DOHH2 (cell line): ENCODE results near the gene SGTB.

Source experiments
- H3F3A ChIP-seq: fragments of 200-600 bp; sonication (generic), shearing (Covaris generic); 2 replicates; pipeline ENCODE4 v1.6.0; 2016; ENCODE audit warnings: antibody characterized with exemption, mild to moderate bottlenecking; ENCODE audit not compliant: control insufficient read depth, insufficient read depth
- H3K27ac ChIP-seq: fragments of 200-600 bp; sonication (generic); 2 replicates; pipeline ENCODE4 v1.5.1; 2014; ENCODE audit warnings: low read depth, mild to moderate bottlenecking, low read length, moderate library complexity
- H3K27me3 ChIP-seq: fragments of 200-600 bp; sonication (generic); 2 replicates; pipeline ENCODE4 v1.6.1; 2014; ENCODE audit warnings: mild to moderate bottlenecking, low read length, mixed read lengths; ENCODE audit not compliant: control insufficient read depth
- H3K36me3 ChIP-seq: fragments of 200-600 bp; sonication (generic); 2 replicates; pipeline ENCODE4 v1.6.1; 2014; ENCODE audit warnings: mild to moderate bottlenecking, low read length, moderate library complexity, mixed read lengths; ENCODE audit not compliant: control insufficient read depth
- H3K4me1 ChIP-seq: fragments of 200-600 bp; sonication (generic); 2 replicates; pipeline ENCODE4 v1.6.1; 2014; ENCODE audit warnings: mild to moderate bottlenecking, low read length, mixed read lengths; ENCODE audit not compliant: control insufficient read depth
- H3K4me2 ChIP-seq: fragments of 200-600 bp; sonication (generic); 2 replicates; pipeline ENCODE4 v1.6.0; 2014; ENCODE audit warnings: mild to moderate bottlenecking, low read length, moderate library complexity
- H3K4me3 ChIP-seq: fragments of 200-600 bp; sonication (generic); 2 replicates; pipeline ENCODE4 v1.5.1; 2014; ENCODE audit warnings: mild to moderate bottlenecking, low read length, mixed read lengths
- H3K79me2 ChIP-seq: fragments of 200-600 bp; sonication (generic); 2 replicates; pipeline ENCODE4 v1.6.1; 2014; ENCODE audit warnings: mild to moderate bottlenecking, low read length, mixed read lengths; ENCODE audit not compliant: control insufficient read depth
- H3K9me2 ChIP-seq: fragments of 200-600 bp; sonication (generic); replicated peaks from 2 replicates; pipeline ENCODE4 v1.6.1; 2014; ENCODE audit warnings: mild to moderate bottlenecking, low read length, mixed read lengths; ENCODE audit not compliant: control insufficient read depth
- H3K9me3 ChIP-seq: fragments of 200-600 bp; sonication (generic); 2 replicates; pipeline ENCODE4 v1.6.1; 2014; ENCODE audit warnings: antibody characterized with exemption, low read length, mixed read lengths; ENCODE audit not compliant: control insufficient read depth, insufficient read depth
- H4K20me1 ChIP-seq: fragments of 200-600 bp; sonication (generic); 2 replicates; pipeline ENCODE4 v1.6.0; 2014; ENCODE audit warnings: low read depth, mild to moderate bottlenecking, antibody characterized with exemption, low read length, moderate library complexity; ENCODE audit not compliant: control insufficient read depth, insufficient read depth
- CTCF ChIP-seq: fragments of 200-600 bp; sonication (generic); IDR thresholded peaks from one replicate; pipeline ENCODE4 v1.5.1; 2014; ENCODE audit warnings: antibody characterized with exemption, mild to moderate bottlenecking, low read depth, low read length; ENCODE audit not compliant: poor library complexity, severe bottlenecking
- EZH2phosphoT487 ChIP-seq: fragments of 200-600 bp; sonication (generic); IDR thresholded peaks from 2 replicates; pipeline ENCODE4 v1.6.1; 2017; ENCODE audit warnings: borderline replicate concordance, mild to moderate bottlenecking, antibody characterized with exemption, low read length, moderate library complexity, mixed read lengths

Gene SGTB

GRCh38 chr5:65708145-65708544 is 13.8 kb downstream of the SGTB start:
- Histone ChIP-seq H3K4me3 (no peak overlapping the region), H3K27ac (no peak overlapping the region), H3K27me3 (no peaks in the 10 kb centered on the region), H3K79me2 (no peaks in the 10 kb centered on the region), H3K9me3 (no peaks in the 10 kb centered on the region), H3K36me3 (peaks cover 7% of the 10 kb centered on the region; the same call in 1 of the 2 replicates), H3K9me2 (no peaks in the 10 kb centered on the region), H3K4me2 (no peak overlapping the region), H3F3A (peaks cover 3% of the 10 kb centered on the region; the same call in 1 of the 2 replicates), H4K20me1 (no peaks in the 10 kb centered on the region), H3K4me1 (no peaks in the 10 kb centered on the region)
- TF ChIP-seq EZH2phosphoT487 (no peak), CTCF (no peak)

GRCh38 chr5:65707663-65708062 is 14.2 kb downstream of the SGTB start:
- H4K20me1 ChIP-seq, result no peaks in the 10 kb centered on the region
- H3K4me1 ChIP-seq, result no peaks in the 10 kb centered on the region
- H3K9me3 ChIP-seq, result no peaks in the 10 kb centered on the region
- H3F3A ChIP-seq, result peaks cover 3% of the 10 kb centered on the region; the same call in 1 of the 2 replicates
- no peak overlapping the region for H3K4me2 ChIP-seq
- no peak for TF ChIP-seq EZH2phosphoT487
- no peak for TF ChIP-seq CTCF
- H3K4me3 ChIP-seq, result no peak overlapping the region
- peaks cover 7% of the 10 kb centered on the region; the same call in 1 of the 2 replicates for H3K36me3 ChIP-seq
- H3K27ac ChIP-seq, result no peak overlapping the region
- H3K27me3 ChIP-seq, result no peaks in the 10 kb centered on the region
- H3K79me2 ChIP-seq, result no peaks in the 10 kb centered on the region
- no peaks in the 10 kb centered on the region for H3K9me2 ChIP-seq

GRCh38 chr5:65704621-65705239 is 17.2 kb downstream of the SGTB start:
- Histone ChIP-seq H3F3A (peaks cover 3% of the 10 kb centered on the region; the same call in 1 of the 2 replicates), H3K4me1 (no peaks in the 10 kb centered on the region), H3K9me3 (no peaks in the 10 kb centered on the region), H3K4me3 (no peak overlapping the region), H3K79me2 (no peaks in the 10 kb centered on the region), H3K27me3 (no peaks in the 10 kb centered on the region), H3K4me2 (no peak overlapping the region), H3K9me2 (no peaks in the 10 kb centered on the region), H4K20me1 (no peaks in the 10 kb centered on the region), H3K36me3 (peaks cover 8% of the 10 kb centered on the region; the same call in 1 of the 2 replicates), H3K27ac (no peak overlapping the region)
- no peak for TF ChIP-seq EZH2phosphoT487
- TF ChIP-seq CTCF, result no peak
